GM12878 (cell line): Measurements from ENCODE around the gene ZNF771. TPM values are rescaled to one million over a fixed set of nuclear protein-coding genes. Genes with fewer than 3 reads are reported as not detected.

ENCODE experiments used
- BACH1 ChIP-seq: fragments of 450-650 bp; IDR thresholded peaks from 2 replicates; pipeline ENCODE4 v1.6.1; 2017; ENCODE audit warnings: mild to moderate bottlenecking, borderline replicate concordance
- BCL11A ChIP-seq: IDR thresholded peaks from 2 replicates; pipeline ENCODE4 v1.6.1; 2011; ENCODE audit warnings: low read depth, low read length
- BMI1 ChIP-seq: fragments of 450-650 bp; IDR thresholded peaks from 2 replicates; pipeline ENCODE4 v1.6.1; 2016; ENCODE audit warnings: mild to moderate bottlenecking, moderate library complexity, borderline replicate concordance
- CBX5 ChIP-seq: sonication (generic); IDR thresholded peaks from 2 replicates; pipeline ENCODE4 v1.6.1; 2016; ENCODE audit warnings: low read depth, moderate library complexity, mild to moderate bottlenecking, inconsistent platforms
- E2F4 ChIP-seq: IDR thresholded peaks from 2 replicates; pipeline ENCODE4 v1.6.1; 2012; ENCODE audit warnings: low read depth, low read length, improper control_type of control experiment
- HCFC1 ChIP-seq: fragments of 150-350 bp; IDR thresholded peaks from 2 replicates; pipeline ENCODE4 v1.6.1; 2014; ENCODE audit warnings: low read length
- HDGF ChIP-seq: fragments of 450-650 bp; IDR thresholded peaks from 2 replicates; pipeline ENCODE4 v1.6.1; 2016; ENCODE audit warnings: antibody characterized with exemption
- IKZF1 ChIP-seq: fragments of 450-650 bp; conservative IDR thresholded peaks from 2 replicates; pipeline ENCODE4 v1.6.1; 2017; ENCODE audit warnings: antibody characterized with exemption, mild to moderate bottlenecking
- KAT2A ChIP-seq: conservative IDR thresholded peaks from 2 replicates; pipeline ENCODE4 v1.6.1; 2011; ENCODE audit warnings: low read depth, low read length; ENCODE audit not compliant: control insufficient read depth
- MTA3 ChIP-seq: IDR thresholded peaks from 2 replicates; pipeline ENCODE4 v1.6.1; 2012; ENCODE audit warnings: low read length, inconsistent platforms, borderline replicate concordance
- NRF1 ChIP-seq: conservative IDR thresholded peaks from 2 replicates; pipeline ENCODE4 v1.6.1; 2011; ENCODE audit warnings: mild to moderate bottlenecking, low read depth, low read length, improper control_type of control experiment
- PAX8 ChIP-seq: fragments of 450-650 bp; IDR thresholded peaks from 2 replicates; pipeline ENCODE4 v1.6.1; 2017; ENCODE audit warnings: mild to moderate bottlenecking, moderate library complexity
- PBX3 ChIP-seq: IDR thresholded peaks from 2 replicates; pipeline ENCODE4 v1.6.1; 2011; ENCODE audit warnings: mild to moderate bottlenecking, low read depth, low read length, moderate library complexity; ENCODE audit not compliant: insufficient replicate concordance
- POLR2AphosphoS2 ChIP-seq: IDR thresholded peaks from 2 replicates; pipeline ENCODE4 v1.6.1; 2011; ENCODE audit warnings: low read depth, mild to moderate bottlenecking, low read length, improper control_type of control experiment, moderate library complexity
- RAD21 ChIP-seq: IDR thresholded peaks from 2 replicates; pipeline ENCODE4 v1.6.1; 2011; ENCODE audit warnings: mild to moderate bottlenecking, low read depth, low read length, moderate library complexity; ENCODE audit not compliant: insufficient read depth
- RBBP5 ChIP-seq: fragments of 200-600 bp; sonication (generic); conservative IDR thresholded peaks from 2 replicates; pipeline ENCODE4 v1.6.1; 2016
- RFX5 ChIP-seq: IDR thresholded peaks from 2 replicates; pipeline ENCODE4 v1.6.1; 2011; ENCODE audit warnings: low read depth, low read length, improper control_type of control experiment
- SMAD1 ChIP-seq: fragments of 450-650 bp; IDR thresholded peaks from 2 replicates; pipeline ENCODE4 v1.6.1; 2018; ENCODE audit warnings: mild to moderate bottlenecking, low read depth; ENCODE audit not compliant: partially characterized antibody
- SMAD5 ChIP-seq: IDR thresholded peaks from 2 replicates; pipeline ENCODE4 v1.6.1; 2016; ENCODE audit warnings: antibody characterized with exemption, low read depth
- SMARCA5 ChIP-seq: fragments of 450-650 bp; IDR thresholded peaks from 2 replicates; pipeline ENCODE4 v1.6.1; 2017; ENCODE audit warnings: mild to moderate bottlenecking
- SMC3 ChIP-seq: IDR thresholded peaks from 2 replicates; pipeline ENCODE4 v1.6.1; 2011; ENCODE audit warnings: low read length, improper control_type of control experiment, borderline replicate concordance
- SPI1 ChIP-seq: IDR thresholded peaks from 2 replicates; pipeline ENCODE4 v1.6.1; 2011; ENCODE audit warnings: low read depth, mild to moderate bottlenecking, low read length, moderate library complexity, borderline replicate concordance; ENCODE audit not compliant: insufficient read depth
- TCF7 ChIP-seq: IDR thresholded peaks from 2 replicates; pipeline ENCODE4 v1.6.1; 2014; ENCODE audit warnings: antibody characterized with exemption, borderline replicate concordance
- YBX1 ChIP-seq: fragments of 450-650 bp; IDR thresholded peaks from 2 replicates; pipeline ENCODE4 v1.6.1; 2016; ENCODE audit warnings: antibody characterized with exemption
- YY1 ChIP-seq: IDR thresholded peaks from 2 replicates; pipeline ENCODE4 v1.6.1; 2011; ENCODE audit warnings: low read depth, mild to moderate bottlenecking, low read length
- ZNF207 ChIP-seq: fragments of 450-650 bp; IDR thresholded peaks from 2 replicates; pipeline ENCODE4 v1.6.1; 2014; ENCODE audit warnings: antibody characterized with exemption, mild to moderate bottlenecking, borderline replicate concordance
- ZNF217 ChIP-seq: fragments of 450-650 bp; IDR thresholded peaks from 2 replicates; pipeline ENCODE4 v1.6.1; 2017; ENCODE audit warnings: antibody characterized with exemption, mild to moderate bottlenecking
- ZNF274 ChIP-seq: IDR thresholded peaks from one replicate; pipeline ENCODE4 v1.8.0; 2011; ENCODE audit not compliant: insufficient read length, insufficient read depth
- ZNF384 ChIP-seq: IDR thresholded peaks from 2 replicates; pipeline ENCODE4 v1.6.1; 2012; ENCODE audit warnings: low read depth, mild to moderate bottlenecking, low read length, improper control_type of control experiment, borderline replicate concordance
- ZNF687 ChIP-seq: fragments of 450-650 bp; IDR thresholded peaks from 2 replicates; pipeline ENCODE4 v1.6.1; 2017; ENCODE audit warnings: mild to moderate bottlenecking, moderate library complexity
- polyA plus RNA-seq, 11 experiments: library from polyadenylated mRNA; depleted of rRNA in 4 of 11; unstranded in 6 of 11; stranded (reverse) in 5 of 11; fragments of >200 nt; fragmentation: Nextera tagmentation in 4 of 11; fragmentation: Illumina TruSeq in 1 of 11; extraction: Ambion mirVana in 4 of 11; extraction: Trizol in 1 of 11; gene quantifications; 1 replicate in 1 of 11; 2 replicates in 10 of 11; pipeline versions ENCODE4 v1.2.1 to v1.2.3, GENCODE V29; 2011 to 2016; ENCODE audit warnings: inconsistent platforms in 2 of 11, missing spikeins in 2 of 11, low read depth in 1 of 11
- total RNA-seq, 4 experiments: library from RNA; depleted of rRNA in 3 of 4; stranded (reverse); fragments of >200 nt in 3 of 4; fragmentation: Illumina TruSeq in 1 of 4; extraction: Trizol in 1 of 4; gene quantifications; 2 replicates each; pipeline versions ENCODE4 v1.2.1 to v1.2.3, GENCODE V29; 2013 to 2021

The ZNF771 gene
- total and polyA plus RNA-seq, 10 of the 15 experiments (the other 5 are each of a cell fraction or from before 2014, with no cell fraction given), result 0.98 to 7.6 (median 3.7) TPM

GRCh38 chr16:30377812-30378235, 29.6 kb upstream of the ZNF771 start (continued):
- TF ChIP-seq BMI1, result no peak
- TF ChIP-seq PAX8, result no peak
- no peak for TF ChIP-seq SMC3
- no peak for TF ChIP-seq ZNF274
- no peak for TF ChIP-seq E2F4
- TF ChIP-seq SMAD1, result no peak
- no peak for TF ChIP-seq ZNF207
- TF ChIP-seq HCFC1, result no peak
- peak; percentile 99 for TF ChIP-seq ZNF687
- no peak for TF ChIP-seq RFX5
- peak; percentile 55 for TF ChIP-seq IKZF1
- TF ChIP-seq YY1, result no peak
- peak; percentile 73; the same call in 1 of the 2 replicates for TF ChIP-seq POLR2AphosphoS2
- no peak for TF ChIP-seq YBX1
- TF ChIP-seq HDGF, result no peak
- no peak for TF ChIP-seq MTA3
- TF ChIP-seq ZNF217, result no peak
- TF ChIP-seq CBX5, result no peak
- no peak; the same call in 1 of the 2 replicates for TF ChIP-seq SPI1
- TF ChIP-seq SMAD5, result peak; percentile 21; the same call in 1 of the 2 replicates
- no peak for TF ChIP-seq PBX3
- TF ChIP-seq SMARCA5, result peak; percentile 85
- no peak for TF ChIP-seq TCF7
- TF ChIP-seq NRF1, result no peak
- TF ChIP-seq BCL11A, result no peak
- no peak for TF ChIP-seq RBBP5
- TF ChIP-seq BACH1, result no peak
- no peak for TF ChIP-seq ZNF384
- TF ChIP-seq KAT2A, result no peak
- TF ChIP-seq RAD21, result no peak
